HL-60/S4 treated with retinoic acid at 250 ng/mL for 4 days and 3 days (cell line): Measurements from ENCODE around the gene NFE2L3.

Experiments
- in situ Hi-C: fragments of 300-500 bp; cut with MboI; formaldehyde crosslinking; loops from 2 replicates; pipeline ENCODE4 v1.7.0; 2022; ENCODE audit warnings: low sequenced_read_pairs

The NFE2L3 gene

GRCh38 chr7:26184281-26185101 is 32.5 kb downstream of the NFE2L3 start:
- in situ Hi-C loops, result loop anchor here (25.0 kb wide), 1 partner anchor 97 kb away; no protein-coding TSS in a partner anchor

- in situ Hi-C loops, result loop anchor here (25.0 kb wide), 1 partner anchor 98 kb away; no protein-coding TSS in a partner anchor
Observed at GRCh38 chr7:26185131-26185843, 33.3 kb downstream of the NFE2L3 start.

DNA sequence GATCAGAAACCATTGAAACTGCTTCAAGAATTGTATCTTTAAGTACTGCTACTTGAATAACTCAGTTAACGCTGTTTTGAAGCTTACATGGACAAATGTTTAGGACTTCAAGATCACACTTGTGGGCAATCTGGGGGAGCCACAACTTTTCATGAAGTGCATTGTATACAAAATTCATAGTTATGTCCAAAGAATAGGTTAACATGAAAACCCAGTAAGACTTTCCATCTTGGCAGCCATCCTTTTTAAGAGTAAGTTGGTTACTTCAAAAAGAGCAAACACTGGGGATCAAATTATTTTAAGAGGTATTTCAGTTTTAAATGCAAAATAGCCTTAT is 33.8 kb downstream of the NFE2L3 start:
- in situ Hi-C loops, result loop anchor here (25.0 kb wide), 1 partner anchor 99 kb away; no protein-coding TSS in a partner anchor

- in situ Hi-C loops, result loop anchor here (25.0 kb wide), 1 partner anchor 99 kb away; no protein-coding TSS in a partner anchor
Observed at GRCh38 chr7:26186364-26187311, 34.6 kb downstream of the NFE2L3 start.

DNA sequence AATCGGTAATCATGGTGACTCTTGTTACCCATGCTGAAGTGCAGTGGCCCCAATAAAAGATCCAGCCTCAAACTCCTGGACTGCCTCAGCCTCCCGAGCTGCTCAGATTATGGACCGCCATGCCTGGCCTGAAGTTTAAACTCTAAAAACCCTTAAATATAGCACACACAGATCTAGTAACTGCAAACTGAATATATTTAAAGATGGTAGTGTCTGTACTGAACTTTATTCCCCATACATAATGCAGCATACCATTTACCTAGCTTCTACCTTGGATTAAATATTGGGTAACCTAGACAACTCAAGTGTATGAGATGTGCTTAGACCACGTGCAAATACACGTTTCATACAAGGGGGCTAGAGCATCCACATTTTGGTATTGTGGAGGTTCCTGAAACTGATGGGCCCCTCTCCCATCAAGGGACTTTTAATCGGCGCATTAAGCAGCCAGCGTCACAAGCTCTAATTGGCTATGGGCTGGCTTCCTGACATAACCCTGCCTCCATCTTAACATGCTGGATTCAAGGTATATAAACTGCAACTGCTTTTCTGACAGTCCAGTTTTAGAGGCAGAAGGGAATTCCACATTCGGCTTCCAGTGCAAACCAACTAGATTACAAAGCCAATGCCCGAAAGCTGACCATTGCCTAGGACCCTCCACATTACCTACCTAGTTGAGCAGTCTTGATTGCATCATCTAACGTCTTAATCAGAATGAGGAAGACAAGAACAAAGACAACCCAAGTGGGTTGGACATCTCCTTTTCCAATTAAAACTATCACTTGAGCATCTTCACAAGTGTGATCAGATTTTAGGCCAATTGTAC is 35.6 kb downstream of the NFE2L3 start:
- in situ Hi-C loops, result loop anchor here (25.0 kb wide), 1 partner anchor 100 kb away; no protein-coding TSS in a partner anchor

DNA sequence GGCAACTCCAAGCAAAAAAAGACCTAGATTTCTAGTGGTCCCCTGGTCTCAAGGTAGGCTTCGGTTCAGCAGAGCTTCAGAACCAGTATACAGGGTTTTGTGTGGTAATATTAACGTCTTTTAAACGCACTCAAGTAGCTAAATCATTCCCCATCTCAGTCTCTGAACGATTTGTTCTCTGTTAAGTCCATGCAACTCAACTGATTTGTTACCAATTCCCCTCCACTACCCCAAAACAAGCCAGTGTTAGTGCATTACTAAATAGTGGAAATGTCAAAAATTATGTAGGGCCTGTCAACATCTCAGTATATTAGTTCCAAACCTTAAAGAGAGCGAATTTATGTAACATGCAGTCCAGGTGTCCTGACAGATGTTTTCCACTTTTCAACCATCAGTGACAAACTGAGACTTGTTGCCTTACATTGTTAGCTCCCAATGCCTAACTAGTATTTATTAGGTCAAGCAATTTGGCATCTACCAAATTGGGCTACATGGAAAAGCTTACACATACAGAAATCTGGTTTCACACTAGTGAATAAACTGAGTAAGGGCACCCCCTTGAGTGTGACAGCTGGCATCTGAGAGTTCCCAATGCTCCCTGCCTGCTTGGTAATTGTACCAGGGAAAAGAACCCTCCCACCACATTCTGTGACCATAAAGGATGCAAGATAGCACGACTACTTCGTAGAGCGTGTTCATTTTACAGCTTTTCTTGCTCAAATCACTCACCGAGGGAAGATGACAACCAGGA is 36.4 kb downstream of the NFE2L3 start:
- in situ Hi-C loops, result loop anchor here (25.0 kb wide), 1 partner anchor 101 kb away; no protein-coding TSS in a partner anchor

DNA sequence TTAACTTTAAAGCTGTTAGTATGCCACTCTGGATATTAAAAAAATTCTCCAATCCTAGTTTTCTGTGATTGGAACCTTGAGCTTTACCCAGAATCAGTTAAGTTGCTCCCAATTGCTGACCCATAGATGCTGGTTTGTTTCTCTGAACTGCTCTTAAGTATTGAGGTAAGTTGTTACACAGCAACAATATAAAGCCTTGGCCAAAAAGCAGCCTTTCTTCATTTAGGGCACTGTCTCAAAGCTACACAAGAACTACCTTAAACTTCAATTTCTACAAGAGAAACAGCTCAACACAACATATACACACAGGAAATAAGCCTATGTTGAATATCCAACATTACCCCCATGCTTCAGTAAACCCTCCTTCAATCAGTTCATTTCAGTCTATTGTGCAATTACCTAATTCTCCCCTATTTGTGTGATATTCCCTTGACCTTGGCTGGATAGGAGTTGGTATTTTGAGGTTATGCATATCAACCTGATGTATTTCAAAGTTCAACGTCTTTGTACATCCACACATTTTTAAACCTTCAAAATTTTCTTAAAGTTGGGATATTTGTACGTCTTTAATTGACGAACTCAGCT is 37.1 kb downstream of the NFE2L3 start:
- in situ Hi-C loops, result loop anchor here (25.0 kb wide), 1 partner anchor 102 kb away; no protein-coding TSS in a partner anchor

DNA sequence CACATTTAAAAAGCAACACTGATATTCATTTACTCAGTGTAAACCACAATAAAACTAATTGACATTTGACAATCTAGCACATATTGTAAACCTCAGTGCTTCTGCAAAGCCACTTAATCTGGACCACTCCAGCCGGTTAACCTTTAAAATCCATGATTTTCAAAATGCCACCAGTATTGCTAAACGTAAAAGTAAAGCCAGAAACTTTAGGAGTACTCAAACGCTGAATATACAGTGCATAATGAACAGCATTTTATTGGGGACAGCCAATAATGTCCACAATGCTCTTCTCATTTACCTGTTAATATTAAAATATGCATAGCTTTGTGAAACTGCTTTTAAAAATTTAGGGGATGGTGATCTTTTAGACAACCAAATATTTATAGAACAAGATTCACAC is 37.7 kb downstream of the NFE2L3 start:
- in situ Hi-C loops, result loop anchor here (25.0 kb wide), 1 partner anchor 102 kb away; no protein-coding TSS in a partner anchor

DNA sequence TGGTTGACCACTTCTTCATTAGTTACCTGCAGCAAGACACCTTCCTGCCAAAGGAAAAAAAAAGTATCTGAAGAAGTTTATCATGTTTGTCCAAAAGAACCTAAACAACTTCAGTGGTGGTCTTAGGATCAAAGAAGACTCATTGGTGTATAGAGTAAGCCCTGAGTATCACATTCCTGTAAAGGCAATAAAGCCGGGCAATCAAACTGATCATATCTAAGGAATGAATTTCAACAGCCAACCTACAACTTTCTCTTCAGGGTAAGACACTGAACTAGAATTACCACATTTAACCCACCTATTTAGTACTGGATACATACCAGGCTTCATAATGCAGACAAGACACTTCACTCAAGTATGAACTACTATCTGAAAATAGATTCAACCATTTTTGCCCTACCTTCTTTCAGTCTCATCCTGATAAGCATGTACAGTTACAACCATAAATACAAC is 38.4 kb downstream of the NFE2L3 start:
- in situ Hi-C loops, result loop anchor here (25.0 kb wide), 1 partner anchor 103 kb away; no protein-coding TSS in a partner anchor

DNA sequence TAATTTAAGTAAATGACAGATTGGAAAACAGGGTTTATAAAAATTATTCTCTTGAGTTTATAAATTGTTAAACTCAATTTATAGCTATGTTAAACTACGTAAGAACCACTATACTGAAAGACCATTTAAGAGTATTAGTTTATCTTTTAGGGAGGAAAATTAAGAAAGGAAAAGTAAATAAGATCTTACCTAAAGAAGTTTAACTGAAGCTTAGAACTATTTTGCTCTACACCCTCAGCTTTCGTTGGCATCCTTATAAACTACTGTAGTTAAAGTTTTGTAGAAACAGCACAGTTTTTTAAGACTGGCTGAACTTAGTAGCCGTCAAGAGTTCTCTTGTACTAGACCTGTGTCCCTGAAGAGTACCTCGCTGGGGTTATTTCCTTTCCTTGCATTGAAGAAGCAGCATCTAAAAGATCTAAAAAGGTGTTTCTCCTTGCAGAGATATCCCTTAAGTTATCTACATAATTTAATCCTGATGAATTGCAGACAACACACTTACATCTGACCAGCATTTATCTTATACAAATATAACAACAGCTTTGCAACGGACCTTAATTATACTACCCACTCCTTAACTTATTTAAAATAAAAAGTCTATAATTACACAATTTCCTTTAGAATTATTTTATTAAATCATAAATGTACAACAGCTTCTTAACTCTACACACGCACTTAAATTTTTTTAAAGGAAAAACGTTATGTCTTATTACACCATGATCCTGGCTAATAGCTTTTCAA is 39.4 kb downstream of the NFE2L3 start:
- in situ Hi-C loops, result loop anchor here (25.0 kb wide), 1 partner anchor 104 kb away; no protein-coding TSS in a partner anchor

GRCh38 chr7:26191974-26192479 is 40.0 kb downstream of the NFE2L3 start:
- in situ Hi-C loops, result loop anchor here (25.0 kb wide), 1 partner anchor 105 kb away; no protein-coding TSS in a partner anchor

DNA sequence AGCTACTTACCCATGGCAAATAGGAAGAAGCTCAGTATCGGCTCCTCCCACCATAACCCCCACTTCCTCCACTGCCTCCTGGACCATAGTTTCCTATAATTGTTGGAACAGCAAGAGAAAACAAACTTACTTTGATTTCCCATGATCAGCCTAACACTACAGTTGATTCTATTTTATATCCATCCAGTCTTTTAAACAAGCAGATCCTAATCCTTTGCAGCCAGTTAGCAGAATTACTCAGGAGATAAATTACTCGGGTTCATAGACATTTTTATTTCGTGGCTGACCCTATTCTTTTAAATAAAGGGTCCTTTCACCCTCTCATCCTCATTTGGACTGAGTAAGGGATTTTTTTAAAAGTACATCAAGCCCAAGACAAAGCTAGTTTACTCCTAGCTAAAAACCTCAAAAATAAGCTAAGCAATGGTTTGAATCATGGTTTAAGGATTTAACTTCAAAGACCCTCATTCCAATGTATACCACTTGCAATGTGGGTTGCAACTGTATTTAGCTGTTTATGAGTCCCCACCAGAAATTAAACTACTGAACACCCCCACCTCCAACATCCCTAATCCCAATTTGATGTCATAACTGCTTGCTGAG is 40.6 kb downstream of the NFE2L3 start:
- in situ Hi-C loops, result loop anchor here (25.0 kb wide), 1 partner anchor 105 kb away; no protein-coding TSS in a partner anchor

DNA sequence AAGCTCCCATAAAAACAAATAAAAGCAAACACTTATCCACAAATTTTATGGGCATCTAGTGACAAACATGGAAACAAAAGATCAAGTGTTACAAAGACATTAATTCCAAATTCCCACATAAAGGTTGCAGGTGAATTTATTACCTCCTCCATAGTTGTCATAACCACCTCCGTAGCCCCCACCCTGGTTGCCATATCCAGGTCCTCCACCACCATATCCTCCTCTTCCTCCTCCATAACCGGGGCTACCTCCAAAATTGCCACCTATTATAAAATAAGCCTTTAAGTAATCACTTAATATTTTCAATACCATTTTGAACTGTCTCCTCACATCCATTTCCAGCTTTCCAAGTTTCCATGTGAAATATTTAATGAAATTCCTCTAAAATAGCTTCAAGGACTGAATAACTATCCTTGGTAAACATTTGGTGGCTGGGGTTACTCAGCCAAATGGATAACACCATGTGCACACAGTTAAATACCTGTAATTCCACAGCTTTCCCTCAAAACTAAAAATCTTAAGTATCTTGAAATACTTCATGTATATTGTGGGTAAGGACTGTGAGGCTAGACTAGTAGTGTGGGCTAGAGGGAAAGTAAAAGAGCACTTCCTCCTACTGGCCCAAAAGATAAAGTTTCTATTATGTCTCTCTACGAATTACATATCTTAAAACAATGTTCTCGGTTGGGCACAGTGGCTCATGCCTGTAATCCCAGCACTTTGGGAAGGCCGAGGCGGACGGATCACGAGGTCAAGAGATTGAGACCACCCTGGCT is 41.6 kb downstream of the NFE2L3 start:
- in situ Hi-C loops, result loop anchor here (25.0 kb wide), 1 partner anchor 106 kb away; no protein-coding TSS in a partner anchor

- in situ Hi-C loops, result loop anchor here (25.0 kb wide), 1 partner anchor 107 kb away; no protein-coding TSS in a partner anchor
Observed at GRCh38 chr7:26194764-26195163, 42.8 kb downstream of the NFE2L3 start.

DNA sequence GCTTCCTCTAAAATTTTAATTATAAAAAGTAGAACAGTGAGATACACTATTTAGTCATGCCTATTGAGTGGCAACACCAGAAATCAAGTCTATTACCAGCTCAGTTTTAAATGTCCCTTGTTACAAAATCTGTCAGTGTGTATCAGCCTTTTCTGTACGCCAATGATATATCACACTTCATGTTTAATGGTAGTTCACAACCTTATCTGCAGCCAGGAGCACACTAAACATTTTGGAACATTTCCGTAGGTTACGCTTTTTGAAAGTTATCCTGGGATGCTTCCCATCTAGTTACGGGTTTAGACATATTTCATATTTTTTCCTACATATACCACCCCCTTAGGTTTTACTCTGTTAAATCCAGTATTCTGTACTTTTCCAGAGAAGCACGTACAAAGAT is 43.2 kb downstream of the NFE2L3 start:
- in situ Hi-C loops, result loop anchor here (25.0 kb wide), 1 partner anchor 108 kb away; no protein-coding TSS in a partner anchor
